ENCODE results near the gene CFAP99.
"Not testable (repeated sequence)": the region's sequence is repeated elsewhere in the genome, so short reads cannot be mapped to it uniquely, and the experiment has no call there.

CFAP99 gene

GRCh38 chr4:2412885-2413716 is 5.7 kb upstream of the CFAP99 start:
- no peak for DNase-seq

GRCh38 chr4:2413821-2414610 is 4.7 kb upstream of the CFAP99 start:
- DNase-seq, result no peak

- DNase-seq, result no peak
These were observed 3.5 kb upstream of the CFAP99 start for GRCh38 chr4:2415213-2415612.

GRCh38 chr4:2415881-2416563 is 2.7 kb upstream of the CFAP99 start:
- no peak for DNase-seq

- no peak for DNase-seq
These were observed 2.1 kb upstream of the CFAP99 start for GRCh38 chr4:2416564-2417225.

- DNase-seq, result no peak
These were observed 1.5 kb upstream of the CFAP99 start for GRCh38 chr4:2417226-2417764.

GRCh38 chr4:2417765-2418649 is 748 bp upstream of the CFAP99 start, which contains the start of gene ZFYVE28:
Gene ZFYVE28, minus strand, starts transcription at chr4:2418645. Its CDS starts 322 bp downstream, at chr4:2418323.
- DNase-seq, result no peak

GRCh38 chr4:2419814-2420213 is 1.1 kb downstream of the CFAP99 start:
- no peak for DNase-seq

- no peak for DNase-seq
These were observed 3.2 kb downstream of the CFAP99 start for GRCh38 chr4:2421928-2422327.

- no peak for DNase-seq
These were observed 4.3 kb downstream of the CFAP99 start for GRCh38 chr4:2423066-2423465.

- DNase-seq, result no peak
These were observed 4.9 kb downstream of the CFAP99 start for GRCh38 chr4:2423695-2424094.

GRCh38 chr4:2424581-2424980 is 5.8 kb downstream of the CFAP99 start:
- no peak for DNase-seq

GRCh38 chr4:2425386-2426068 is 6.8 kb downstream of the CFAP99 start:
- DNase-seq, result no peak

- no peak for DNase-seq
These were observed 7.3 kb downstream of the CFAP99 start for GRCh38 chr4:2426069-2426397.

GRCh38 chr4:2426711-2427275 is 8.0 kb downstream of the CFAP99 start:
- DNase-seq, result no peak

GRCh38 chr4:2427383-2428334 is 8.9 kb downstream of the CFAP99 start:
- DNase-seq, result no peak

- DNase-seq, result no peak
These were observed 9.9 kb downstream of the CFAP99 start for GRCh38 chr4:2428496-2429213.

GRCh38 chr4:2429945-2430757 is 11.4 kb downstream of the CFAP99 start:
- DNase-seq, result not testable (repeated sequence)

All from NCI-H524 treated with DMSO at 0.1 percent for 48 hours (cell line).